K562 (cell line): ENCODE data around the gene LAMTOR4. TPM values are rescaled to one million over a fixed set of nuclear protein-coding genes. Genes with fewer than 3 reads are reported as not detected.

Experiments
- ADNP ChIP-seq: fragments of 200-800 bp; sonication (Bioruptor generic); IDR thresholded peaks from 2 replicates; pipeline ENCODE4 v1.6.1; 2016; ENCODE audit warnings: missing genetic modification characterization, missing compliant biosample characterization
- ARNT ChIP-seq, 2 experiments: fragments of 450-650 bp; IDR thresholded peaks; 2 replicates each; pipeline ENCODE4 v1.6.1; 2016; ENCODE audit warnings: mild to moderate bottlenecking in 1 of 2
- ASH1L ChIP-seq: fragments of 450-650 bp; IDR thresholded peaks from 2 replicates; pipeline ENCODE4 v1.6.1; 2018; ENCODE audit warnings: borderline replicate concordance, mild to moderate bottlenecking, low read depth; ENCODE audit not compliant: partially characterized antibody
- ATF7 ChIP-seq: fragments of 450-650 bp; IDR thresholded peaks from 2 replicates; pipeline ENCODE4 v1.7.1; 2014; ENCODE audit warnings: mild to moderate bottlenecking, moderate library complexity
- BMI1 ChIP-seq: fragments of 150-350 bp; IDR thresholded peaks from 2 replicates; pipeline ENCODE4 v1.6.1; 2014; ENCODE audit warnings: low read length
- BRD9 ChIP-seq: fragments of 450-650 bp; IDR thresholded peaks from 2 replicates; pipeline ENCODE4 v1.6.1; 2018; ENCODE audit warnings: low read depth; ENCODE audit not compliant: partially characterized antibody
- CREBBP ChIP-seq: IDR thresholded peaks from one replicate; pipeline ENCODE4 v1.6.1; 2012; ENCODE audit warnings: low read depth, mild to moderate bottlenecking, control low read depth, inconsistent platforms, low read length
- ETS2 ChIP-seq: IDR thresholded peaks from 2 replicates; pipeline ENCODE4 v1.6.1; 2016; ENCODE audit warnings: borderline replicate concordance, missing genetic modification characterization, mild to moderate bottlenecking, moderate library complexity, missing compliant biosample characterization; ENCODE audit not compliant: poor library complexity, severe bottlenecking
- FOXM1 ChIP-seq, 2 experiments: fragments of 450-650 bp in 1 of 2; sonication (generic) in 1 of 2; formaldehyde crosslinking in 1 of 2; IDR thresholded peaks; 2 replicates each; pipeline versions ENCODE4 v1.6.1 to v1.9.0; 2017 to 2022; ENCODE audit warnings: low read depth in 2 of 2, mild to moderate bottlenecking in 2 of 2, missing genetic modification reagents in 1 of 2, moderate library complexity in 1 of 2
- NFE2 ChIP-seq: IDR thresholded peaks from 2 replicates; pipeline ENCODE4 v1.6.1; 2014; ENCODE audit warnings: antibody characterized with exemption, low read depth
- NR2C2 ChIP-seq, 2 experiments: fragments of 200-800 bp in 1 of 2; sonication (Bioruptor generic) in 1 of 2; sonication (generic) in 1 of 2; formaldehyde crosslinking in 1 of 2; IDR thresholded peaks; 2 replicates each; pipeline versions ENCODE4 v1.6.1 to v1.8.0; 2016 to 2022; ENCODE audit warnings: mild to moderate bottlenecking in 1 of 2, missing compliant biosample characterization in 1 of 2, missing genetic modification characterization in 1 of 2, missing genetic modification reagents in 1 of 2
- RBM34 ChIP-seq: fragments of 200-400 bp; formaldehyde crosslinking; IDR thresholded peaks from 2 replicates; pipeline ENCODE4 v1.6.1; 2018; ENCODE audit warnings: low read length, borderline replicate concordance; ENCODE audit not compliant: insufficient read depth
- SAFB ChIP-seq: fragments of 200-400 bp; formaldehyde crosslinking; IDR thresholded peaks from 2 replicates; pipeline ENCODE4 v1.6.1; 2017; ENCODE audit warnings: low read depth, low read length, borderline replicate concordance
- SPI1 ChIP-seq: IDR thresholded peaks from 2 replicates; pipeline ENCODE4 v1.6.1; 2011; ENCODE audit warnings: low read depth, low read length, control low read depth, borderline replicate concordance
- SRSF7 ChIP-seq: fragments of 200-400 bp; formaldehyde crosslinking; optimal IDR thresholded peaks from 2 replicates; pipeline ENCODE3; 2017; ENCODE audit warnings: mild to moderate bottlenecking, low read depth, low read length
- ZNF146 ChIP-seq: IDR thresholded peaks from one replicate; pipeline ENCODE4 v1.6.1; 2018; ENCODE audit warnings: missing compliant biosample characterization; ENCODE audit not compliant: unreplicated experiment
- ZNF311 ChIP-seq: fragments of 250-450 bp; sonication (Bioruptor Pico); IDR thresholded peaks from 2 replicates; pipeline ENCODE4 v1.4.0; 2020; ENCODE audit warnings: mild to moderate bottlenecking, moderate library complexity
- polyA plus RNA-seq, 8 experiments: library from polyadenylated mRNA; depleted of rRNA in 4 of 8; stranded (reverse) in 5 of 8; unstranded in 3 of 8; fragments of >200 nt; fragmentation: Nextera tagmentation in 2 of 8; fragmentation: Illumina TruSeq in 1 of 8; extraction: Ambion mirVana in 2 of 8; extraction: Trizol in 1 of 8; gene quantifications; 2 replicates each; pipeline versions ENCODE4 v1.2.1 to v1.2.3, GENCODE V29; 2011 to 2014; ENCODE audit warnings: inconsistent platforms in 1 of 8, missing spikeins in 1 of 8
- total RNA-seq, 7 experiments: library from RNA; depleted of rRNA in 6 of 7; stranded (reverse); fragments of >200 nt in 6 of 7; fragmentation: Illumina TruSeq in 2 of 7; extraction: Trizol in 2 of 7; gene quantifications; 2 replicates each; pipeline versions ENCODE4 v1.2.1 to v1.2.3, GENCODE V29; 2011 to 2021; ENCODE audit warnings: low replicate concordance in 1 of 7
- TF ChIP-seq, protein P1 (sequence below): fragments of 450-650 bp; formaldehyde crosslinking; IDR thresholded peaks from 2 replicates; pipeline ENCODE4 v1.4.0; 2020; ENCODE audit warnings: mild to moderate bottlenecking, moderate library complexity
- TF ChIP-seq, protein P2 (sequence below): conservative IDR thresholded peaks from 2 replicates; pipeline ENCODE4 v1.6.1; 2011; ENCODE audit warnings: low read depth, mild to moderate bottlenecking, low read length; ENCODE audit not compliant: control insufficient read depth
- TF ChIP-seq, protein P3 (sequence below), 3 experiments: fragments of 200-800 bp in 1 of 3; fragments of 250-450 bp in 1 of 3; fragments of 450-650 bp in 1 of 3; sonication (Bioruptor Pico) in 1 of 3; sonication (Bioruptor generic) in 1 of 3; formaldehyde crosslinking in 1 of 3; IDR thresholded peaks; 2 replicates each; pipeline versions ENCODE4 v1.6.1 to v1.8.0; 2016 to 2022; ENCODE audit warnings: mild to moderate bottlenecking in 2 of 3, missing genetic modification characterization in 2 of 3, missing compliant biosample characterization in 1 of 3, moderate library complexity in 1 of 3

Gene LAMTOR4
- total and polyA plus RNA-seq, 9 of the 15 experiments (the other 6 are each of a cell fraction or from before 2014, with no cell fraction given), result 79.6 to 314 (median 195) TPM

DNA sequence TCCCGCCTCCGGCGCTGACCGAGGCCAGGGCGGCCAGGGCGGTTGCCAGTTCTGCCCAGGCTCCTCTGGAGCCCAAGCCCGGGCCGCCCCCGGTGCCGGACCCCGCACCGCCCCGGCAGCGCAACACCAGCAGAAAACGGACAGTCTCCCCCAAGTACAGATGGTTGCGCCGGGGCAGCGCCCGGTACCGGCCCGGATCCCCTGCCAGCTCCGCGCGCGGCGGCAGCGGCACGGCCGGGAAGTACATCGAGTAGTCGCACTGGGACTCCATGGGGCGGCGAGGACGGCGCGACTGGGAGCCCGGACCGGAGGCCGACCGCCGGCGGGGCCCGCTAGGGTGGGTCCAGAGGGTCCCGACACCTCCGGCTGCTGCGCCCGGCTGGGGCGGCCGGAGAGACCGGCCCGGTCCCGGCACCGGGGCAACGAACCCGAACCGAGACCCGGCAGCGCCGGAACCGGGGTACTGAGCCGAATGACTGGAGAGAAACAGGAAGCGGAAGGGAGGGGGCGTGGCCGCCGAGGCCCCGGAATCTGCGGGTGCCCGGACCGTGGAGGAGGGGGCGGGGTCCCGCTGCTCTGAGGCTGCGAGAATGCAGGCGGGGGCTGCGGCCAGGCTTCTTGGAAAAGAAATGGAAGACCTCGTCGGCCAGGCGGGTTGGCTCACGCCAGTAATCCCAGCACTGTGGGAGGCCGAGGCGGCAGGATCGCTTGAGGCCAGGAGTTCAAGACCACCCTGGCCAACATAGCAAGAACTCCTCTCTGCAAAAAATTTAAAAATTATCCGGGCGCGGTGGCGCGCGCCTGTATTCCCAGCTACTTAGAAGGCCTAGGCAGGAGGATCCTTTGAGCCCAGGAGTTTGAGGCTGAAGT lies 9.7 kb downstream of the LAMTOR4 start, which contains the start of gene TRAPPC14 (continued):
- TF ChIP-seq BMI1 (no peak), NFE2 (peak; percentile 41), CREBBP (no peak), ADNP (tag) (peak; percentile 96), ZNF311 (CRISPR knock-in tag) (no peak), ZNF146 (CRISPR knock-in tag) (no peak), SRSF7 (no peak), NR2C2 (CRISPR knock-in tag; IDR thresholded peaks at IDR 0.05) (no peak), NR2C2 (tag; IDR thresholded peaks at IDR 0.05) (peak; percentile 38; the same call in 1 of the 2 replicates), ARNT (IDR thresholded peaks at IDR 0.05) (0 out of 4 replicates have a peak, but pooled peaks of 1 of the 2 experiments have one; percentile 47), SAFB (peak; percentile 57; the same call in 1 of the 2 replicates), FOXM1 (IDR thresholded peaks at IDR 0.05; ENCODE audit: low read depth) (no peak), FOXM1 (CRISPR knock-in tag; IDR thresholded peaks at IDR 0.05; ENCODE audit: low read depth) (no peak), RBM34 (no peak), ETS2 (no peak), ATF7 (peak; percentile 72), BRD9 (peak; percentile 20), SPI1 (peak; percentile 95), ASH1L (no peak)
- TF ChIP-seq, protein P1, sequence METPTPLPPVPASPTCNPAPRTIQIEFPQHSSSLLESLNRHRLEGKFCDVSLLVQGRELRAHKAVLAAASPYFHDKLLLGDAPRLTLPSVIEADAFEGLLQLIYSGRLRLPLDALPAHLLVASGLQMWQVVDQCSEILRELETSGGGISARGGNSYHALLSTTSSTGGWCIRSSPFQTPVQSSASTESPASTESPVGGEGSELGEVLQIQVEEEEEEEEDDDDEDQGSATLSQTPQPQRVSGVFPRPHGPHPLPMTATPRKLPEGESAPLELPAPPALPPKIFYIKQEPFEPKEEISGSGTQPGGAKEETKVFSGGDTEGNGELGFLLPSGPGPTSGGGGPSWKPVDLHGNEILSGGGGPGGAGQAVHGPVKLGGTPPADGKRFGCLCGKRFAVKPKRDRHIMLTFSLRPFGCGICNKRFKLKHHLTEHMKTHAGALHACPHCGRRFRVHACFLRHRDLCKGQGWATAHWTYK, result 0 out of 2 replicates have a peak, but pooled peaks have one; percentile 9
- TF ChIP-seq, protein P2, sequence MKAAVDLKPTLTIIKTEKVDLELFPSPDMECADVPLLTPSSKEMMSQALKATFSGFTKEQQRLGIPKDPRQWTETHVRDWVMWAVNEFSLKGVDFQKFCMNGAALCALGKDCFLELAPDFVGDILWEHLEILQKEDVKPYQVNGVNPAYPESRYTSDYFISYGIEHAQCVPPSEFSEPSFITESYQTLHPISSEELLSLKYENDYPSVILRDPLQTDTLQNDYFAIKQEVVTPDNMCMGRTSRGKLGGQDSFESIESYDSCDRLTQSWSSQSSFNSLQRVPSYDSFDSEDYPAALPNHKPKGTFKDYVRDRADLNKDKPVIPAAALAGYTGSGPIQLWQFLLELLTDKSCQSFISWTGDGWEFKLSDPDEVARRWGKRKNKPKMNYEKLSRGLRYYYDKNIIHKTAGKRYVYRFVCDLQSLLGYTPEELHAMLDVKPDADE, result 0 out of 2 replicates have a peak, but pooled peaks have one; percentile 44
- TF ChIP-seq, protein P3, sequence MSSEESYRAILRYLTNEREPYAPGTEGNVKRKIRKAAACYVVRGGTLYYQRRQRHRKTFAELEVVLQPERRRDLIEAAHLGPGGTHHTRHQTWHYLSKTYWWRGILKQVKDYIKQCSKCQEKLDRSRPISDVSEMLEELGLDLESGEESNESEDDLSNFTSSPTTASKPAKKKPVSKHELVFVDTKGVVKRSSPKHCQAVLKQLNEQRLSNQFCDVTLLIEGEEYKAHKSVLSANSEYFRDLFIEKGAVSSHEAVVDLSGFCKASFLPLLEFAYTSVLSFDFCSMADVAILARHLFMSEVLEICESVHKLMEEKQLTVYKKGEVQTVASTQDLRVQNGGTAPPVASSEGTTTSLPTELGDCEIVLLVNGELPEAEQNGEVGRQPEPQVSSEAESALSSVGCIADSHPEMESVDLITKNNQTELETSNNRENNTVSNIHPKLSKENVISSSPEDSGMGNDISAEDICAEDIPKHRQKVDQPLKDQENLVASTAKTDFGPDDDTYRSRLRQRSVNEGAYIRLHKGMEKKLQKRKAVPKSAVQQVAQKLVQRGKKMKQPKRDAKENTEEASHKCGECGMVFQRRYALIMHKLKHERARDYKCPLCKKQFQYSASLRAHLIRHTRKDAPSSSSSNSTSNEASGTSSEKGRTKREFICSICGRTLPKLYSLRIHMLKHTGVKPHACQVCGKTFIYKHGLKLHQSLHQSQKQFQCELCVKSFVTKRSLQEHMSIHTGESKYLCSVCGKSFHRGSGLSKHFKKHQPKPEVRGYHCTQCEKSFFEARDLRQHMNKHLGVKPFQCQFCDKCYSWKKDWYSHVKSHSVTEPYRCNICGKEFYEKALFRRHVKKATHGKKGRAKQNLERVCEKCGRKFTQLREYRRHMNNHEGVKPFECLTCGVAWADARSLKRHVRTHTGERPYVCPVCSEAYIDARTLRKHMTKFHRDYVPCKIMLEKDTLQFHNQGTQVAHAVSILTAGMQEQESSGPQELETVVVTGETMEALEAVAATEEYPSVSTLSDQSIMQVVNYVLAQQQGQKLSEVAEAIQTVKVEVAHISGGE (CRISPR knock-in tag; IDR thresholded peaks at IDR 0.05), result peak; percentile 41 to 93 (median 73); a peak in 5 of 6 replicates
